ENCODE measurements around the gene ZCCHC17. TPM values are rescaled to one million over a fixed set of nuclear protein-coding genes. Genes with fewer than 3 reads are reported as not detected.

The ZCCHC17 gene
- total and polyA plus RNA-seq, 2 experiments from 2014 or later: 25.9 to 44.3 TPM

GRCh38 chr1:31371121-31371959 lies 74.5 kb downstream of the ZCCHC17 start:
- Histone ChIP-seq H3K27me3 (no peaks in the 10 kb centered on the region), H3K4me3 (no peak overlapping the region), H3K4me2 (peak overlapping the region; percentile 85), H2AFZ (no peak overlapping the region), H4K20me1 (ENCODE audit: insufficient read depth, poor library complexity, severe bottlenecking) (no peaks in the 10 kb centered on the region), H3K79me2 (no peaks in the 10 kb centered on the region), H3K9me3 (ENCODE audit: low read depth) (no peaks in the 10 kb centered on the region), H3K36me3 (replicated peaks; ENCODE audit: insufficient read depth, low read depth) (no peaks in the 10 kb centered on the region), H3K4me1 (ENCODE audit: insufficient read depth) (peaks cover 45% of the 10 kb centered on the region), H3K27ac (peak overlapping the region; percentile 99), H3K9me2 (replicated peaks; ENCODE audit: insufficient read depth) (no peaks in the 10 kb centered on the region)
- no peak for TF ChIP-seq EZH2phosphoT487 (IDR thresholded peaks at IDR 0.05; ENCODE audit: low read depth, severe bottlenecking, unreplicated experiment)
- TF ChIP-seq EZH2 (IDR thresholded peaks at IDR 0.05; ENCODE audit: borderline replicate concordance): no peak
- TF ChIP-seq CTCF (IDR thresholded peaks at IDR 0.05; ENCODE audit: poor library complexity): no peak
- no peak for DNase-seq (ENCODE audit: low spot score)
- 68% methylated on average over 10 of the region's 10 CpGs for WGBS (ENCODE audit: low lambda C conversion rate, missing lambda C conversion rate)

GRCh38 chr1:31372051-31372450 lies 75.2 kb downstream of the ZCCHC17 start:
- no peak for DNase-seq (ENCODE audit: low spot score)
- H3K4me2 ChIP-seq: peak overlapping the region; percentile 85

GRCh38 chr1:31372751-31373055 lies 75.9 kb downstream of the ZCCHC17 start:
- TF ChIP-seq EZH2phosphoT487 (IDR thresholded peaks at IDR 0.05; ENCODE audit: low read depth, severe bottlenecking, unreplicated experiment) (no peak), CTCF (IDR thresholded peaks at IDR 0.05; ENCODE audit: poor library complexity) (no peak), EZH2 (IDR thresholded peaks at IDR 0.05; ENCODE audit: borderline replicate concordance) (no peak)
- H3K36me3 ChIP-seq (replicated peaks; ENCODE audit: insufficient read depth, low read depth): no peaks in the 10 kb centered on the region
- H3K27ac ChIP-seq: peak overlapping the region; percentile 99
- peak overlapping the region; percentile 41 for H3K4me3 ChIP-seq
- H3K4me1 ChIP-seq (ENCODE audit: insufficient read depth): peaks cover 49% of the 10 kb centered on the region
- no peaks in the 10 kb centered on the region for H3K27me3 ChIP-seq
- DNase-seq (ENCODE audit: low spot score): no peak
- no peaks in the 10 kb centered on the region for H4K20me1 ChIP-seq (ENCODE audit: insufficient read depth, poor library complexity, severe bottlenecking)
- peak overlapping the region; percentile 53 for H2AFZ ChIP-seq
- peak overlapping the region; percentile 85 for H3K4me2 ChIP-seq
- no peaks in the 10 kb centered on the region for H3K9me3 ChIP-seq (ENCODE audit: low read depth)
- 34% methylated on average over 10 of the region's 10 CpGs for WGBS (ENCODE audit: low lambda C conversion rate, missing lambda C conversion rate)
- no peaks in the 10 kb centered on the region for H3K79me2 ChIP-seq
- no peaks in the 10 kb centered on the region for H3K9me2 ChIP-seq (replicated peaks; ENCODE audit: insufficient read depth)

More at GRCh38 chr1:31372051-31372450, 75.2 kb downstream of the ZCCHC17 start:
- Histone ChIP-seq H3K27me3 (no peaks in the 10 kb centered on the region), H3K4me1 (ENCODE audit: insufficient read depth) (peaks cover 46% of the 10 kb centered on the region), H4K20me1 (ENCODE audit: insufficient read depth, poor library complexity, severe bottlenecking) (no peaks in the 10 kb centered on the region), H3K27ac (peak overlapping the region; percentile 99), H3K9me3 (ENCODE audit: low read depth) (no peaks in the 10 kb centered on the region), H3K4me3 (no peak overlapping the region), H3K9me2 (replicated peaks; ENCODE audit: insufficient read depth) (no peaks in the 10 kb centered on the region), H3K79me2 (no peaks in the 10 kb centered on the region), H2AFZ (no peak overlapping the region), H3K36me3 (replicated peaks; ENCODE audit: insufficient read depth, low read depth) (no peaks in the 10 kb centered on the region)
- no peak for TF ChIP-seq CTCF (IDR thresholded peaks at IDR 0.05; ENCODE audit: poor library complexity)
- no peak for TF ChIP-seq EZH2phosphoT487 (IDR thresholded peaks at IDR 0.05; ENCODE audit: low read depth, severe bottlenecking, unreplicated experiment)
- TF ChIP-seq EZH2 (IDR thresholded peaks at IDR 0.05; ENCODE audit: borderline replicate concordance): no peak
- whole genome bisulfite sequencing (ENCODE audit: low lambda C conversion rate, missing lambda C conversion rate): 77% methylated on average over 3 of the region's 3 CpGs
